A549 (cell line): ENCODE results near the gene GATA6. TPM values are rescaled to one million over a fixed set of nuclear protein-coding genes. Genes with fewer than 3 reads are reported as not detected.

Experiments
- ATAC-seq, 2 experiments: fragments of 200-7000 bp in 1 of 2; fragments of >200 bp in 1 of 2; cut with Nextera tagmentation in 1 of 2; cut with Tn5 transposase in 1 of 2; 3 replicates each; pipeline versions ENCODE4 v1.8.0 to v1.9.1; 2018 to 2020; ENCODE audit warnings: mild to moderate bottlenecking in 1 of 2, moderate library complexity in 1 of 2
- CTCF ChIA-PET: fragments of 300-600 bp; sonication (Branson Sonifier 250); formaldehyde crosslinking; extraction: SDS; loops from one replicate; lab custom pipeline; 2021; ENCODE audit warnings: antibody characterized with exemption, inconsistent platforms; lab: Yijun Ruan, JAX
- POLR2A ChIA-PET: fragments of 350-600 bp; formaldehyde crosslinking; extraction: SDS; loops from one replicate; lab custom pipeline; 2021; ENCODE audit warnings: antibody characterized with exemption, inconsistent platforms; lab: Yijun Ruan, JAX
- DNase-seq, 2 experiments: peaks; one replicate each; pipeline versions ENCODE4 v3.0.0 to v3.0.0-alpha.2; 2011 to 2016; ENCODE audit warnings: low read depth in 1 of 2, low spot score in 1 of 2
- FAIRE-seq: peaks from 2 replicates; lab custom pipeline; 2011; peaks lifted over from hg19 to GRCh38; lab: Jason Lieb, UNC
- H3K27ac ChIP-seq, 2 experiments: fragments of >200 bp; sonication (Bioruptor Twin); formaldehyde crosslinking; 3 replicates each; pipeline ENCODE4 v1.5.1; 2016 to 2017
- H3K4me1 ChIP-seq: fragments of >200 bp; sonication (Bioruptor Twin); formaldehyde crosslinking; 3 replicates; pipeline ENCODE4 v1.6.1; 2016
- H3K4me2 ChIP-seq: fragments of >200 bp; sonication (Bioruptor Twin); formaldehyde crosslinking; 3 replicates; pipeline ENCODE4 v1.6.1; 2016
- H3K4me3 ChIP-seq: fragments of >200 bp; sonication (Bioruptor Twin); formaldehyde crosslinking; 3 replicates; pipeline ENCODE4 v1.5.1; 2016
- H3K9me3 ChIP-seq: fragments of >200 bp; sonication (Bioruptor Twin); formaldehyde crosslinking; 3 replicates; pipeline ENCODE4 v1.6.1; 2016
- CEBPB ChIP-seq, 2 experiments: fragments of >200 bp in 1 of 2; sonication (Bioruptor Twin) in 1 of 2; formaldehyde crosslinking in 1 of 2; IDR thresholded peaks; 2 replicates each; pipeline ENCODE4 v1.6.1; 2012 to 2016
- EHMT2 ChIP-seq: fragments of 200-600 bp; sonication (generic); IDR thresholded peaks from 2 replicates; pipeline ENCODE4 v1.6.1; 2016; ENCODE audit warnings: antibody characterized with exemption, low read depth, mild to moderate bottlenecking, moderate library complexity
- EP300 ChIP-seq, 2 experiments: fragments of >200 bp; sonication (Bioruptor Twin); formaldehyde crosslinking; IDR thresholded peaks; 2 replicates in 1 of 2; 3 replicates in 1 of 2; pipeline ENCODE4 v1.6.1; 2016 to 2017
- FOSL2 ChIP-seq, 2 experiments: fragments of 450-650 bp in 1 of 2; fragments of >200 bp in 1 of 2; sonication (Bioruptor Twin) in 1 of 2; formaldehyde crosslinking; IDR thresholded peaks; 2 replicates each; pipeline versions ENCODE4 v1.5.0 to v1.6.1; 2016 to 2020; ENCODE audit warnings: mild to moderate bottlenecking in 1 of 2, moderate library complexity in 1 of 2
- GATA3 ChIP-seq: IDR thresholded peaks from 2 replicates; pipeline ENCODE4 v1.6.1; 2012; ENCODE audit warnings: borderline replicate concordance
- HDAC2 ChIP-seq: fragments of 200-600 bp; sonication (generic); IDR thresholded peaks from 2 replicates; pipeline ENCODE4 v1.6.1; 2016
- HES2 ChIP-seq: fragments of >200 bp; sonication (Bioruptor Twin); formaldehyde crosslinking; IDR thresholded peaks from 2 replicates; pipeline ENCODE4 v1.6.1; 2016
- HOXA7 ChIP-seq: fragments of 250-450 bp; sonication (Bioruptor Pico); IDR thresholded peaks from 2 replicates; pipeline ENCODE4 v1.5.0; 2020; ENCODE audit warnings: mild to moderate bottlenecking, moderate library complexity
- JUNB ChIP-seq: fragments of >200 bp; sonication (Bioruptor Twin); formaldehyde crosslinking; IDR thresholded peaks from 2 replicates; pipeline ENCODE4 v1.6.1; 2016
- MAFK ChIP-seq: fragments of 450-650 bp; IDR thresholded peaks from 2 replicates; pipeline ENCODE4 v1.6.1; 2014; ENCODE audit not compliant: partially characterized antibody
- MAX ChIP-seq: IDR thresholded peaks from 2 replicates; pipeline ENCODE4 v1.6.1; 2012
- MAZ ChIP-seq: fragments of 150-350 bp; IDR thresholded peaks from 2 replicates; pipeline ENCODE4 v1.6.1; 2014; ENCODE audit warnings: antibody characterized with exemption, low read depth, low read length, borderline replicate concordance
- NPAS2 ChIP-seq: fragments of 250-450 bp; sonication (Bioruptor Pico); IDR thresholded peaks from 2 replicates; pipeline ENCODE4 v1.8.0; 2022; ENCODE audit warnings: mild to moderate bottlenecking, moderate library complexity, borderline replicate concordance
- POLR2A ChIP-seq: IDR thresholded peaks from 2 replicates; pipeline ENCODE4 v1.6.1; 2012; ENCODE audit warnings: mild to moderate bottlenecking, low read length
- RARB ChIP-seq: fragments of 250-450 bp; sonication (Bioruptor Pico); IDR thresholded peaks from 2 replicates; pipeline ENCODE4 v1.8.0; 2021; ENCODE audit warnings: mild to moderate bottlenecking, moderate library complexity
- RNF2 ChIP-seq: fragments of 200-600 bp; sonication (generic); IDR thresholded peaks from 2 replicates; pipeline ENCODE4 v1.6.1; 2016; ENCODE audit warnings: low read depth, mild to moderate bottlenecking, antibody characterized with exemption, moderate library complexity, borderline replicate concordance
- SMC3 ChIP-seq: fragments of >200 bp; sonication (Bioruptor Twin); formaldehyde crosslinking; IDR thresholded peaks from 3 replicates; pipeline ENCODE4 v1.6.1; 2018; ENCODE audit warnings: inconsistent platforms
- SREBF2 ChIP-seq: fragments of 450-650 bp; IDR thresholded peaks from 2 replicates; pipeline ENCODE4 v1.6.1; 2014; ENCODE audit warnings: mild to moderate bottlenecking, moderate library complexity
- ZC3H11A ChIP-seq: fragments of 450-650 bp; IDR thresholded peaks from 2 replicates; pipeline ENCODE4 v1.6.1; 2014; ENCODE audit warnings: antibody characterized with exemption, mild to moderate bottlenecking
- ZFP36 ChIP-seq: fragments of 450-650 bp; IDR thresholded peaks from 2 replicates; pipeline ENCODE4 v1.6.1; 2014; ENCODE audit warnings: borderline replicate concordance; ENCODE audit not compliant: partially characterized antibody
- ZNF302 ChIP-seq: fragments of 250-450 bp; sonication (Bioruptor Pico); IDR thresholded peaks from 2 replicates; pipeline ENCODE4 v1.9.0; 2021; ENCODE audit warnings: inconsistent platforms, mild to moderate bottlenecking, moderate library complexity
- ZSCAN20 ChIP-seq: fragments of 250-450 bp; sonication (Bioruptor Pico); IDR thresholded peaks from 2 replicates; pipeline ENCODE4 v1.8.0; 2022; ENCODE audit warnings: mild to moderate bottlenecking, moderate library complexity
- WGBS: methylation state at CpG from one replicate; pipeline ENCODE4 v1.1.6; 2017; ENCODE audit errors: missing lambda C conversion rate; 5-methylcytosine and 5-hydroxymethylcytosine counted together
- polyA plus RNA-seq, 4 experiments: library from polyadenylated mRNA; depleted of rRNA in 3 of 4; stranded (reverse); fragments of >200 nt; fragmentation: RNase III in 1 of 4; extraction: RNeasy Plus Mini Kit Qiagen cat#74134 plus additional on column Dnase treatment in 1 of 4; gene quantifications; 2 replicates in 3 of 4; 3 replicates in 1 of 4; pipeline ENCODE4 v1.2.3, GENCODE V29; 2011 to 2017

The GATA6 gene
- polyA plus RNA-seq, 2 of the 4 experiments (the other 2 are of a cell fraction): 1.2 to 1.3 TPM

- no peak; a peak in 1 of 6 replicates for ATAC-seq
- 64% methylated on average over 4 of the region's 4 CpGs for WGBS
- TF ChIP-seq SREBF2 (no peak), ZFP36 (no peak), JUNB (no peak), HDAC2 (no peak), RARB (no peak), CEBPB (IDR thresholded peaks at IDR 0.05) (no peak), ZC3H11A (no peak), ZSCAN20 (no peak), POLR2A (no peak), FOSL2 (IDR thresholded peaks at IDR 0.05) (no peak), FOSL2 (CRISPR knock-in tag; IDR thresholded peaks at IDR 0.05) (no peak), NPAS2 (CRISPR knock-in tag) (no peak), EP300 (IDR thresholded peaks at IDR 0.05) (no peak), MAX (no peak), HOXA7 (CRISPR knock-in tag) (no peak), HES2 (no peak), SMC3 (no peak)
- Histone ChIP-seq H3K4me2 (no peak overlapping the region), H3K4me3 (no peak overlapping the region), H3K9me3 (no peaks in the 10 kb centered on the region), H3K4me1 (no peaks in the 10 kb centered on the region), H3K27ac (no peak overlapping the region)
- ChIA-PET POLR2A (no interaction called here), CTCF (no interaction called here)
- peak in 1 of 2 experiments; percentile 3 for DNase-seq
- no peak for FAIRE-seq
Observed at GRCh38 chr18:22136395-22136794, 33.0 kb upstream of the GATA6 start.

GRCh38 chr18:22141211-22141610, 28.2 kb upstream of the GATA6 start:
- 89% methylated on average over 4 of the region's 4 CpGs for WGBS
- no peak for TF ChIP-seq MAZ
- TF ChIP-seq JUNB: no peak
- no peak for TF ChIP-seq RNF2
- TF ChIP-seq FOSL2 (IDR thresholded peaks at IDR 0.05): no peak
- TF ChIP-seq FOSL2 (CRISPR knock-in tag; IDR thresholded peaks at IDR 0.05): peak; percentile 39; the same call in 1 of the 2 replicates
- ChIA-PET POLR2A (no interaction called here), CTCF (no interaction called here)
- Histone ChIP-seq H3K4me1 (no peaks in the 10 kb centered on the region), H3K4me2 (no peak overlapping the region), H3K9me3 (no peaks in the 10 kb centered on the region), H3K27ac (no peak overlapping the region), H3K4me3 (no peak overlapping the region)
- DNase-seq (no peak), ATAC-seq (no peak), FAIRE-seq (no peak)

- ATAC-seq (no peak), DNase-seq (no peak), FAIRE-seq (no peak)
- H3K4me3 ChIP-seq: no peak overlapping the region
- no peak overlapping the region for H3K4me2 ChIP-seq
- 67% methylated on average over 7 of the region's 7 CpGs for WGBS
- TF ChIP-seq EP300 (IDR thresholded peaks at IDR 0.05) (no peak), EHMT2 (no peak), JUNB (no peak), CEBPB (IDR thresholded peaks at IDR 0.05) (peak in 1 of 2 experiments; percentile 33; a peak in 2 of 4 replicates), ZNF302 (no peak), GATA3 (no peak), MAFK (no peak)
- TF ChIP-seq, all 56 proteins: peak for 1
- ChIA-PET POLR2A (no interaction called here), CTCF (interaction anchor here (0.9 to 1.5 kb wide), 2 partner anchors 146 kb away, joined by 3 read pairs; no protein-coding TSS in a partner anchor)
- Histone ChIP-seq H3K4me1 (no peaks in the 10 kb centered on the region), H3K9me3 (no peaks in the 10 kb centered on the region), H3K27ac (no peak overlapping the region)
Observed at GRCh38 chr18:22143347-22144340, 25.7 kb upstream of the GATA6 start.
